ENCODE results near the gene ZNF865. TPM values are rescaled to one million over a fixed set of nuclear protein-coding genes. Genes with fewer than 3 reads are reported as not detected.

ZNF865 gene
- total RNA-seq, 4 donors from 2014 or later = 8.6 to 18.9 (median 14.3) TPM

DNA sequence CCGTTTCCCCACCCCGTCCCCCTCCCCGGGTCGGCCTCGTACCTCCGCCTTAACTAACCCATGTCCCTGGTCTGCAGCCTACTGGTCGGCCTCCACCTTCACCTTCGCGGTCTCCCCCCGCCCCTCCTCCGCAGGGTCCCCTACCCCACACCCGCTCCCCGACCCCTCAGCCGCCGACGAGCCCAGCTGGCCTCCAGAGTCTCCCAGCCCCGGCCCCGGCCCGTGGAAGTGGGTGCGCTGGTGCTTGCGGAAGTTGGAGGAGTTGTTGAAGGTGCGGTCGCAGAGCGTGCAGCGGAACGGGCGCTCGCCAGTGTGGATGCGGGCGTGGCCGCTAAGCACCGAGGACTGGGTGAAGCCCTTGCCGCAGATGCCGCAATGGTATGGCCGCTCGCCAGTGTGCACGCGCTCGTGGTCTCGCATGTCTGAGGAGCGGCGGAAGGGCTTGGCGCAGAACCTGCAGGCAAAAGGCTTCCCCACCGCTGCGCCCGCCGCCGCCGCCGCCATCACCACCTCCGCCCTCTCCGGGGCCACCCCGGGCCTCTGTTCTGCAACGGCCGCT is 16.3 kb downstream of the ZNF865 start:
- peaks cover 0 to 6% (median 0%) of the 10 kb centered on the region in 4 donors for H3K4me1 ChIP-seq
- TF ChIP-seq, protein P1, sequence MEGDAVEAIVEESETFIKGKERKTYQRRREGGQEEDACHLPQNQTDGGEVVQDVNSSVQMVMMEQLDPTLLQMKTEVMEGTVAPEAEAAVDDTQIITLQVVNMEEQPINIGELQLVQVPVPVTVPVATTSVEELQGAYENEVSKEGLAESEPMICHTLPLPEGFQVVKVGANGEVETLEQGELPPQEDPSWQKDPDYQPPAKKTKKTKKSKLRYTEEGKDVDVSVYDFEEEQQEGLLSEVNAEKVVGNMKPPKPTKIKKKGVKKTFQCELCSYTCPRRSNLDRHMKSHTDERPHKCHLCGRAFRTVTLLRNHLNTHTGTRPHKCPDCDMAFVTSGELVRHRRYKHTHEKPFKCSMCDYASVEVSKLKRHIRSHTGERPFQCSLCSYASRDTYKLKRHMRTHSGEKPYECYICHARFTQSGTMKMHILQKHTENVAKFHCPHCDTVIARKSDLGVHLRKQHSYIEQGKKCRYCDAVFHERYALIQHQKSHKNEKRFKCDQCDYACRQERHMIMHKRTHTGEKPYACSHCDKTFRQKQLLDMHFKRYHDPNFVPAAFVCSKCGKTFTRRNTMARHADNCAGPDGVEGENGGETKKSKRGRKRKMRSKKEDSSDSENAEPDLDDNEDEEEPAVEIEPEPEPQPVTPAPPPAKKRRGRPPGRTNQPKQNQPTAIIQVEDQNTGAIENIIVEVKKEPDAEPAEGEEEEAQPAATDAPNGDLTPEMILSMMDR (IDR thresholded peaks at IDR 0.05) = no peak
- no peak for TF ChIP-seq POLR2A (IDR thresholded peaks at IDR 0.05)
- no peak overlapping the region for H3K4me3 ChIP-seq
- H3K36me3 ChIP-seq = peaks cover 0 to 22% (median 0%) of the 10 kb centered on the region in 3 donors
- peak in 1 of 3 donors; percentile 45 for DNase-seq
- no peak overlapping the region for H3K27ac ChIP-seq
- H3K9me3 ChIP-seq = no peaks in the 10 kb centered on the region
- no peaks in the 10 kb centered on the region for H3K27me3 ChIP-seq

GRCh38 chr19:55622242-55622969 is 17.0 kb downstream of the ZNF865 start:
- H3K4me1 ChIP-seq = peaks cover 0 to 6% (median 0%) of the 10 kb centered on the region in 4 donors
- TF ChIP-seq, protein P1 (IDR thresholded peaks at IDR 0.05) = no peak
- TF ChIP-seq POLR2A (IDR thresholded peaks at IDR 0.05) = no peak

GRCh38 chr19:55623130-55623529 is 17.7 kb downstream of the ZNF865 start:
- no peaks in the 10 kb centered on the region for H3K27me3 ChIP-seq
- peaks cover 0 to 17% (median 0%) of the 10 kb centered on the region in 3 donors for H3K36me3 ChIP-seq
- no peak for DNase-seq
- no peak overlapping the region for H3K4me3 ChIP-seq
- H3K27ac ChIP-seq = no peak overlapping the region
- no peaks in the 10 kb centered on the region for H3K9me3 ChIP-seq
- TF ChIP-seq, protein P1 (IDR thresholded peaks at IDR 0.05) = no peak
- TF ChIP-seq POLR2A (IDR thresholded peaks at IDR 0.05) = no peak
- peaks cover 0 to 6% (median 0%) of the 10 kb centered on the region in 4 donors for H3K4me1 ChIP-seq

More at GRCh38 chr19:55622242-55622969, 17.0 kb downstream of the ZNF865 start:
- no peak overlapping the region for H3K4me3 ChIP-seq
- peaks cover 0 to 17% (median 0%) of the 10 kb centered on the region in 3 donors for H3K36me3 ChIP-seq
- no peaks in the 10 kb centered on the region for H3K27me3 ChIP-seq
- no peaks in the 10 kb centered on the region for H3K9me3 ChIP-seq
- H3K27ac ChIP-seq = no peak overlapping the region
- DNase-seq = no peak

DNA sequence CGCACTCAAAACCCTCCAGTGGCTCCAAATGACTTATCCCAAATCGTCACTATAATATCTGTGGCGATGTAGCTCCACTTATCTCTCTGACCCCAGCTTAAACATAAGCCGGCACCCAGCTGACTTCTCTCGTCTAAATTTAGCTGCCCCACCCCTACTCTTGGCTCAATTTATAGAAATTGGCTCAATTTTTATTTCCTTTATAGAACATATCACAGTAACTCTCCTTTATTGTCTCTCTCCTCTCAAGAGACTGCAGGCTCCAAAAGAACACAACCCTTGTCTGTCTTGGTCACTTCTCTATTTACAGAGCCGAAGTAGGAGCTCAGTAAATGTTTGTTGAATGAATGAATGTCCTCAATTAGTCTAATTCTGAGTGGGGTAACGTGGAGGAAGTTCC is 18.1 kb downstream of the ZNF865 start:
- H3K27ac ChIP-seq = peak overlapping the region in 1 of 4 donors; percentile 98
- peaks cover 0 to 17% (median 0%) of the 10 kb centered on the region in 3 donors for H3K36me3 ChIP-seq
- peaks cover 0 to 6% (median 0%) of the 10 kb centered on the region in 4 donors for H3K4me1 ChIP-seq
- TF ChIP-seq, protein P1 (IDR thresholded peaks at IDR 0.05) = no peak
- TF ChIP-seq POLR2A (IDR thresholded peaks at IDR 0.05) = no peak
- H3K9me3 ChIP-seq = no peaks in the 10 kb centered on the region
- peak overlapping the region in 1 of 4 donors; percentile 78 for H3K4me3 ChIP-seq
- no peak for DNase-seq
- H3K27me3 ChIP-seq = no peaks in the 10 kb centered on the region

GRCh38 chr19:55624109-55625003 is 18.9 kb downstream of the ZNF865 start, which contains the start of gene ZNF784:
ZNF784 (minus strand) TSS chr19:55624566; CDS start chr19:55624561, 5 bp downstream.
- peaks cover 0 to 17% (median 0%) of the 10 kb centered on the region in 3 donors for H3K36me3 ChIP-seq
- DNase-seq = peak; percentile 94 to 96 (median 96)
- H3K4me3 ChIP-seq = peak within 1 kb of the TSS; percentile 57 to 78 (median 66)
- H3K4me1 ChIP-seq = peaks cover 0 to 6% (median 0%) of the 10 kb centered on the region in 4 donors
- H3K27ac ChIP-seq = peak within 1 kb of the TSS; percentile 91 to 98 (median 96)
- TF ChIP-seq, protein P1 (IDR thresholded peaks at IDR 0.05) = no peak
- peak; percentile 40 to 62 for TF ChIP-seq POLR2A (IDR thresholded peaks at IDR 0.05)
- H3K9me3 ChIP-seq = no peaks in the 10 kb centered on the region
- no peaks in the 10 kb centered on the region for H3K27me3 ChIP-seq

All from Peyer's patch (tissue), 4 donors.